BE2C (cell line): Measurements from ENCODE around the gene MUC5B.
"Not testable (repeated sequence)": the region's sequence is repeated elsewhere in the genome, so short reads cannot be mapped to it uniquely, and the experiment has no call there.

ENCODE experiments used
- DNase-seq: peaks from one replicate; pipeline ENCODE4 v3.0.0-alpha.2; 2020
- H3K27me3 ChIP-seq: fragments of 250-450 bp; sonication (Bioruptor Pico); 2 replicates; pipeline ENCODE4 v1.5.1; 2020; ENCODE audit warnings: mild to moderate bottlenecking
- H3K36me3 ChIP-seq: fragments of 250-450 bp; sonication (Bioruptor Pico); 2 replicates; pipeline ENCODE4 v1.5.1; 2020; ENCODE audit warnings: mild to moderate bottlenecking
- H3K4me1 ChIP-seq: fragments of 250-450 bp; sonication (Bioruptor Pico); 2 replicates; pipeline ENCODE4 v1.5.1; 2020
- H3K4me3 ChIP-seq: 2 replicates; pipeline ENCODE4 v1.5.1; 2011; ENCODE audit warnings: low read depth, low read length
- H3K9me3 ChIP-seq: fragments of 250-450 bp; sonication (Bioruptor Pico); 2 replicates; pipeline ENCODE4 v1.5.1; 2020
- TF ChIP-seq, protein P1 (sequence below): IDR thresholded peaks from 2 replicates; pipeline ENCODE4 v1.5.1; 2012; ENCODE audit warnings: mild to moderate bottlenecking, low read depth, low read length

MUC5B gene

GRCh38 chr11:1208144-1208393 is 14.8 kb upstream of the MUC5B start:
- Histone ChIP-seq H3K4me3 (no peak overlapping the region), H3K27me3 (no peaks in the 10 kb centered on the region; the same call in 1 of the 2 replicates), H3K4me1 (no peaks in the 10 kb centered on the region), H3K9me3 (no peaks in the 10 kb centered on the region), H3K36me3 (no peaks in the 10 kb centered on the region)
- DNase-seq, result no peak
- TF ChIP-seq, protein P1, sequence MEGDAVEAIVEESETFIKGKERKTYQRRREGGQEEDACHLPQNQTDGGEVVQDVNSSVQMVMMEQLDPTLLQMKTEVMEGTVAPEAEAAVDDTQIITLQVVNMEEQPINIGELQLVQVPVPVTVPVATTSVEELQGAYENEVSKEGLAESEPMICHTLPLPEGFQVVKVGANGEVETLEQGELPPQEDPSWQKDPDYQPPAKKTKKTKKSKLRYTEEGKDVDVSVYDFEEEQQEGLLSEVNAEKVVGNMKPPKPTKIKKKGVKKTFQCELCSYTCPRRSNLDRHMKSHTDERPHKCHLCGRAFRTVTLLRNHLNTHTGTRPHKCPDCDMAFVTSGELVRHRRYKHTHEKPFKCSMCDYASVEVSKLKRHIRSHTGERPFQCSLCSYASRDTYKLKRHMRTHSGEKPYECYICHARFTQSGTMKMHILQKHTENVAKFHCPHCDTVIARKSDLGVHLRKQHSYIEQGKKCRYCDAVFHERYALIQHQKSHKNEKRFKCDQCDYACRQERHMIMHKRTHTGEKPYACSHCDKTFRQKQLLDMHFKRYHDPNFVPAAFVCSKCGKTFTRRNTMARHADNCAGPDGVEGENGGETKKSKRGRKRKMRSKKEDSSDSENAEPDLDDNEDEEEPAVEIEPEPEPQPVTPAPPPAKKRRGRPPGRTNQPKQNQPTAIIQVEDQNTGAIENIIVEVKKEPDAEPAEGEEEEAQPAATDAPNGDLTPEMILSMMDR, result no peak

- H3K36me3 ChIP-seq, result no peaks in the 10 kb centered on the region
- H3K4me1 ChIP-seq, result no peaks in the 10 kb centered on the region
- no peaks in the 10 kb centered on the region for H3K9me3 ChIP-seq
- TF ChIP-seq, protein P1, result no peak
- H3K27me3 ChIP-seq, result no peaks in the 10 kb centered on the region; the same call in 1 of the 2 replicates
- DNase-seq, result no peak
- no peak overlapping the region for H3K4me3 ChIP-seq
Measured at GRCh38 chr11:1208394-1209261, 14.2 kb upstream of the MUC5B start.

GRCh38 chr11:1209371-1210057 is 13.4 kb upstream of the MUC5B start:
- TF ChIP-seq, protein P1, result no peak

GRCh38 chr11:1211838-1212237 is 11.0 kb upstream of the MUC5B start:
- Histone ChIP-seq H3K36me3 (no peaks in the 10 kb centered on the region), H3K9me3 (no peaks in the 10 kb centered on the region), H3K4me1 (no peaks in the 10 kb centered on the region), H3K4me3 (no peak overlapping the region), H3K27me3 (no peaks in the 10 kb centered on the region; the same call in 1 of the 2 replicates)
- DNase-seq, result no peak
- TF ChIP-seq, protein P1, result no peak

More at GRCh38 chr11:1209371-1210057, 13.4 kb upstream of the MUC5B start:
- Histone ChIP-seq H3K9me3 (no peaks in the 10 kb centered on the region), H3K4me1 (no peaks in the 10 kb centered on the region), H3K4me3 (no peak overlapping the region), H3K27me3 (no peaks in the 10 kb centered on the region; the same call in 1 of the 2 replicates), H3K36me3 (no peaks in the 10 kb centered on the region)
- DNase-seq, result no peak

GRCh38 chr11:1215826-1216225 is 7.0 kb upstream of the MUC5B start:
- not testable (repeated sequence) for H3K36me3 ChIP-seq, H3K4me3 ChIP-seq, H3K4me1 ChIP-seq, DNase-seq, H3K9me3 ChIP-seq, H3K27me3 ChIP-seq

- Histone ChIP-seq H3K27me3 (no peaks in the 10 kb centered on the region; the same call in 1 of the 2 replicates), H3K4me1 (no peaks in the 10 kb centered on the region), H3K36me3 (no peaks in the 10 kb centered on the region), H3K9me3 (no peaks in the 10 kb centered on the region), H3K4me3 (no peak overlapping the region)
- TF ChIP-seq, protein P1, result no peak
- no peak for DNase-seq
Measured at GRCh38 chr11:1217151-1217550, 5.7 kb upstream of the MUC5B start.
